Uterus (tissue), 4 donors: ENCODE data around the gene LYAR. TPM values are rescaled to one million over a fixed set of nuclear protein-coding genes. Genes with fewer than 3 reads are reported as not detected.

Experiments used
- DNase-seq, 2 donors: peaks; one replicate each; pipeline ENCODE4 v3.0.0-alpha.2; 2019 to 2020
- H3K27ac ChIP-seq, 2 donors: fragments of 200-600 bp; sonication (generic); 1 replicate in 1 of 2; 2 replicates in 1 of 2; pipeline ENCODE4 v1.5.1; 2016 to 2018
- H3K27me3 ChIP-seq, 2 donors: fragments of 200-600 bp; sonication (generic); one replicate each; pipeline ENCODE4 v1.5.1; 2018 to 2019; ENCODE audit warnings: control low read depth in 1 of 2
- H3K36me3 ChIP-seq, 2 donors: fragments of 200-600 bp; sonication (generic); one replicate each; pipeline ENCODE4 v1.5.1; 2019; ENCODE audit warnings: control low read depth in 1 of 2
- H3K4me1 ChIP-seq, 2 donors: fragments of 200-600 bp; sonication (generic); one replicate each; pipeline ENCODE4 v1.5.1; 2018 to 2019; ENCODE audit warnings: control low read depth in 1 of 2
- H3K4me3 ChIP-seq, 2 donors: fragments of 200-600 bp; sonication (generic); 1 replicate in 1 of 2; 2 replicates in 1 of 2; pipeline ENCODE4 v1.5.1; 2018 to 2019; ENCODE audit warnings: mild to moderate bottlenecking in 1 of 2
- H3K9me3 ChIP-seq, 2 donors: fragments of 200-600 bp; sonication (generic); one replicate each; pipeline ENCODE4 v1.5.1; 2019; ENCODE audit warnings: control low read depth in 1 of 2
- CTCF ChIP-seq, 4 experiments: fragments of 200-600 bp in 2 of 4; fragments of 450-650 bp in 2 of 4; sonication (generic) in 2 of 4; IDR thresholded peaks; one replicate each; pipeline ENCODE4 v1.5.1; 2016 to 2019; ENCODE audit warnings: antibody characterized with exemption in 4 of 4, mild to moderate bottlenecking in 2 of 4, moderate library complexity in 1 of 4
- POLR2A ChIP-seq, 2 donors: fragments of 450-650 bp; IDR thresholded peaks; one replicate each; pipeline ENCODE4 v1.6.1; 2016; ENCODE audit warnings: antibody characterized with exemption in 2 of 2, mild to moderate bottlenecking in 1 of 2, moderate library complexity in 1 of 2
- intact Hi-C: fragments of 100-400 bp; cut with DNase I; formaldehyde crosslinking; loops from one replicate; pipeline ENCODE4 v1.15.1; 2023; ENCODE audit warnings: low total_unique reads
- total RNA-seq, 4 donors: library from RNA; depleted of rRNA in 3 of 4; stranded (reverse); fragments of >200 nt in 3 of 4; gene quantifications; one replicate each; pipeline versions ENCODE4 v1.1.0 to v1.2.4, GENCODE V29; 2014 to 2023
- donor health status: DM: yes; HTN: yes; CAD: no.

Gene LYAR
- total RNA-seq, result 10 to 100 TPM in 3 of 4 donors, 1 to 10 TPM in 1; 7.1 to 32.5 (median 12.6) TPM

DNA sequence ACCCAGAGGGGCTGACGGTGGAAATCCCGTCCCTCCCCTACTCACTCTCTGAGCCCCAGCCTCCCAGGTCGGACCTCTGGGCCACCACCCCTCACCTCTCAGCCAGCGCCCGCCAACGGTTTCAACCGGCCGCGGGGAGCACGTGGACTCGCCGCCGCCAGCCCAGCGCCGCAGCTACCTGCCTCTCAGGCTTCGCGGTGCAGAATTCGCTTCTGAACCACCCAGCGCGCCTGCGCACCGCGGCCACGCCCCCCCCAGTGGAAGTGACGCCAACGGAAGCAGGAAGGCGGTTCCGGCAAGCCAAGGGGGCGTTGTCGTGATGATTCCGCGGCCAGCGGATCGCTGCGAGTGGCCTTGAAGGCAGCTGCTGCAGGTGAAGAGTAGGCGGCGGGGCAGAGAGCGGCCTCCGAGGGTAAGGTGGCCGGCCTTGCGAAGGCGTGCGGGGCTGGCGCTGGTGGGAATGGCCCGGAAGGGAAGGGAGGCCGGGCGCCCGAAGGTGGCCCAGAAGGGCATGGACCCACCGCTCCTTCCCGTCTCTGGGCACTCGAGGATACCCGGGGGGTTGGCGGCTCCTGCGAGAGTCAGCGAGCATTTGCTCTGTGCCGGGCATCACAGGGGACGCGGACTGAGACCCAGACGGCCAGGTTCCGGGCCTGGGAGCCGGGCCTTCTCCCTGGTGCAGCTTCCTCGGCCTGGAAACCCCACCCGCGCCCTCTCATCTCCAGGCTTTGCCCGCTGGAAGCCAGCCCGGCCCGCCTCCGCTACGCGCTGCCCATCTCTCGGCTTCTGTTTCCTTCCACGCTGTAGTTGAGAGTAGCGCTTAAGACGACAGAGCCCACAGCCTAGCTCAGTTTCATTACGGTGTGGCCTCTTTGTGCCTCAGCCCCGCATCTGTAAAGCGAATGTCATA lies at the start of gene LYAR, which contains the start of gene ZBTB49:
Gene LYAR (minus strand): TSS at position 214 of the 910 bp plus-strand sequence. CDS start 6,412 bp downstream, outside the sequence.
Gene ZBTB49 (plus strand): TSS at position 311 of the 910 bp plus-strand sequence. CDS start 9,695 bp downstream, outside the sequence.
- DNase-seq, result peak; percentile 90 to 94
- Histone ChIP-seq H3K4me1 (peaks cover 0 to 9% of the 10 kb centered on the region in 2 donors), H3K27me3 (no peaks in the 10 kb centered on the region), H3K4me3 (peak within 1 kb of the TSS; percentile 55 to 74), H3K27ac (peak within 1 kb of the TSS; percentile 37 to 56), H3K36me3 (no peaks in the 10 kb centered on the region), H3K9me3 (no peaks in the 10 kb centered on the region)
- intact Hi-C loops, result no loop called here
- TF ChIP-seq CTCF (IDR thresholded peaks at IDR 0.05), result peak in 1 of 4 experiments; percentile 30
- TF ChIP-seq POLR2A (IDR thresholded peaks at IDR 0.05), result peak; percentile 23 to 61

DNA sequence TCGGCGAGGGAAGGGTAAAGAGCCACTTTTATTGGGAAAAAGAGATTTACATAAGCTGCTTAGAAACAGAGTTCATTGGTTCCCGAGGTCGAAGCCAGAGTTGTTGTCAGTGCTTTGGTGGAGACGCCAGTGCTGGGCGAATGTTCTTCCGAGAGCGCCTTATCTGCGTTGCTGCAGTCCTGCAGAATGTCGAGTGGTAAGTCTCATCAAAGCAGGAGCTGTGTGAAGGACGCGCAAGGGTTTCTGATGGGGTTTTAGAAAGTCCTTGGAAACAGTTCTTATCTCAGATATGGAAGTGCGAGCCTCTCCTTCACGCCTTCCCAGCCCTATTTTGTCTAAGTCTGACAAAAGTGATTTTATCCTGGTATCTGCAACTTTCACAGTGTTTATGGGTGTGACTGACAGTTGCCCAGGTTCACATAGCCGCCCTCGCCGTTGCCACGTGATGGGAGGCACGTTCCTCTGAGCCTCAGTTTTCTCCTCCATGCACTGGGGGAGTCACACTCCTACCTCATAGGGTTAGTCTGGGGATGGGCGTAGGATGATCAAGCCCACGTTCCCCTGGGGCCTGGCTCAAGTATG lies 49.6 kb upstream of the LYAR start:
- DNase-seq, result no peak
- no peaks in the 10 kb centered on the region for H3K9me3 ChIP-seq
- TF ChIP-seq CTCF (IDR thresholded peaks at IDR 0.05), result no peak
- TF ChIP-seq POLR2A (IDR thresholded peaks at IDR 0.05), result no peak
- no peaks in the 10 kb centered on the region for H3K27me3 ChIP-seq
- intact Hi-C loops, result loop anchor here (10.0 kb wide), 1 partner anchor 85 kb away; no protein-coding TSS in a partner anchor
- no peaks in the 10 kb centered on the region for H3K4me1 ChIP-seq
- no peak overlapping the region for H3K4me3 ChIP-seq
- no peak overlapping the region for H3K27ac ChIP-seq
- no peaks in the 10 kb centered on the region for H3K36me3 ChIP-seq

GRCh38 chr4:4338210-4339001 lies 48.5 kb upstream of the LYAR start:
- Histone ChIP-seq H3K4me3 (no peak overlapping the region), H3K36me3 (no peaks in the 10 kb centered on the region), H3K27ac (no peak overlapping the region), H3K9me3 (no peaks in the 10 kb centered on the region), H3K4me1 (no peaks in the 10 kb centered on the region), H3K27me3 (no peaks in the 10 kb centered on the region)
- TF ChIP-seq CTCF (IDR thresholded peaks at IDR 0.05) (no peak), POLR2A (IDR thresholded peaks at IDR 0.05) (no peak)
- intact Hi-C loops, result loop anchor here (10.0 kb wide), 1 partner anchor 84 kb away; no protein-coding TSS in a partner anchor
- no peak for DNase-seq

GRCh38 chr4:4334798-4335520 lies 45.0 kb upstream of the LYAR start:
- Histone ChIP-seq H3K4me3 (no peak overlapping the region), H3K36me3 (no peaks in the 10 kb centered on the region), H3K27ac (no peak overlapping the region), H3K4me1 (no peaks in the 10 kb centered on the region), H3K27me3 (no peaks in the 10 kb centered on the region), H3K9me3 (no peaks in the 10 kb centered on the region)
- peak; percentile 24 to 37 for DNase-seq
- intact Hi-C loops, result loop anchor here (10.0 kb wide), 1 partner anchor 80 kb away; no protein-coding TSS in a partner anchor
- peak; percentile 11 to 49 (median 36) for TF ChIP-seq CTCF (IDR thresholded peaks at IDR 0.05)
- TF ChIP-seq POLR2A (IDR thresholded peaks at IDR 0.05), result no peak
